NCI-H69 (cell line): ENCODE data around the gene LSM5.
"Not testable (repeated sequence)": the region's sequence is repeated elsewhere in the genome, so short reads cannot be mapped to it uniquely, and the experiment has no call there.

Experiments used
- DNase-seq: peaks from one replicate; lab custom pipeline; 2025; lab: John Stamatoyannopoulos, UW

Gene LSM5

GRCh38 chr7:32506266-32507054, 16.3 kb upstream of the LSM5 start:
- no peak for DNase-seq

- no peak for DNase-seq
Measured at GRCh38 chr7:32502728-32503127, 12.5 kb upstream of the LSM5 start.

GRCh38 chr7:32501522-32501921, 11.3 kb upstream of the LSM5 start:
- DNase-seq, result no peak

GRCh38 chr7:32500922-32501341, 10.8 kb upstream of the LSM5 start:
- no peak for DNase-seq

GRCh38 chr7:32500216-32500615, 10.0 kb upstream of the LSM5 start:
- DNase-seq, result not testable (repeated sequence)

- not testable (repeated sequence) for DNase-seq
Measured at GRCh38 chr7:32499755-32500154, 9.6 kb upstream of the LSM5 start.

- DNase-seq, result peak; percentile 79
Measured at GRCh38 chr7:32496052-32496813, 6.1 kb upstream of the LSM5 start.

- peak; percentile 99 for DNase-seq
Measured at GRCh38 chr7:32495298-32496051, 5.3 kb upstream of the LSM5 start, which contains the start of gene AVL9. AVL9 (plus strand) TSS chr7:32495489; CDS start chr7:32495710, 221 bp downstream.

GRCh38 chr7:32494946-32495297, 4.7 kb upstream of the LSM5 start:
- no peak for DNase-seq

- DNase-seq, result no peak
Measured at GRCh38 chr7:32489788-32490126, 423 bp downstream of the LSM5 start.

- no peak for DNase-seq
Measured at GRCh38 chr7:32481921-32482320, 8.3 kb downstream of the LSM5 start.

- DNase-seq, result no peak
Measured at GRCh38 chr7:32481176-32481575, 9.0 kb downstream of the LSM5 start.

GRCh38 chr7:32479574-32480200, 10.5 kb downstream of the LSM5 start:
- DNase-seq, result peak; percentile 79

GRCh38 chr7:32477649-32477980, 12.6 kb downstream of the LSM5 start:
- no peak for DNase-seq

GRCh38 chr7:32476816-32477648, 13.1 kb downstream of the LSM5 start:
- no peak for DNase-seq

GRCh38 chr7:32474008-32474407, 16.2 kb downstream of the LSM5 start:
- no peak for DNase-seq

- no peak for DNase-seq
Measured at GRCh38 chr7:32472015-32472414, 18.2 kb downstream of the LSM5 start.

- DNase-seq, result no peak
Measured at GRCh38 chr7:32470871-32471270, 19.3 kb downstream of the LSM5 start.

- not testable (repeated sequence) for DNase-seq
Measured at GRCh38 chr7:32470004-32470403, 20.2 kb downstream of the LSM5 start.

GRCh38 chr7:32464641-32465416, 25.4 kb downstream of the LSM5 start:
- not testable (repeated sequence) for DNase-seq

- peak; percentile 70 for DNase-seq
Measured at GRCh38 chr7:32462977-32463376, 27.2 kb downstream of the LSM5 start.
